Left lobe of liver (tissue), 2 donors: Measurements from ENCODE around the gene PSD2. TPM values are rescaled to one million over a fixed set of nuclear protein-coding genes. Genes with fewer than 3 reads are reported as not detected.

Source experiments
- ATAC-seq: fragments of 200-7000 bp; cut with Tn5 transposase; one replicate; pipeline ENCODE4 v1.9.1; 2020; ENCODE audit warnings: mild to moderate bottlenecking, moderate library complexity
- DNase-seq: peaks from one replicate; pipeline ENCODE4 v3.0.0-alpha.2; 2020; ENCODE audit warnings: low spot score
- total RNA-seq: library from RNA; stranded (reverse); gene quantifications from one replicate; pipeline ENCODE4 v1.2.1, GENCODE V29; 2021
- donor health status: DM: no; HTN: no; CAD: no; lungs with moderate emphysema.
- donor health status: DM: no; HTN: yes; CAD: no.

The PSD2 gene
- total RNA-seq, 1 donor from 2014 or later, result 0.08 TPM

DNA sequence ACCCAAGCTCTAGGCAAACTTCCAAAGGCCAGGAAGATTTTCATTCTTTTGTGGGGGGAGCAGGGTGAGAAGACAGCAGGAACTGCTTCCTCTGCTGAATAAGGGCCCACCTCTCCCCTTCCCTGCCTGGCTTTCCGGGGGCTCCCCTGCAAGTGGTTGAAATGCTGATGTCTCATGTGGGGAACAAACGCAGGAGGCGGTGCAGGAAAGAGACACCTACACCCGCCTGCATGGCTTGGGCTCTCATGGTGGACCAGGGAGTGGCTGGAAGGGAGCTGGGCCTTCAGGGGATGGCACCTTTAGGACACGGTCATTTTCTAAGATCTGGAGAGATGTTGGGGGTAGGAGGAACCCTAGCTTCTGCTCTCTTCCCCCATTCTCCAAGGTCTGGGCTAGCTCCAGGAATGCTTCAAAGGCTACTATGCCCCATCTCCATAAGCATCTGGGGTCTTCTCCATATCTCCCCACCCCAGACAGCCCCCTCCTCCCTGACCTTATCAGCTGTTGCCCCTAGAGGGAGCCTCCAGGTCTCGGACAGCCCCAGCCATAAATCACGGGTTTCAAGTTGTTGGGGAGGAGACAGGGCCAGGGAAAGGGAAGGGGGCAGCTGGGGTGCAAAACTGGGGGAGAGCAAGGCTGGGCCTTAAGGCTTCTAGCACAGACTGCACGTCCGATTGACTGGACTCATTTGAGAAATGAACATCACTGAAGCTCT, 76.6 kb downstream of the PSD2 start:
- DNase-seq (no peak), ATAC-seq (no peak)

DNA sequence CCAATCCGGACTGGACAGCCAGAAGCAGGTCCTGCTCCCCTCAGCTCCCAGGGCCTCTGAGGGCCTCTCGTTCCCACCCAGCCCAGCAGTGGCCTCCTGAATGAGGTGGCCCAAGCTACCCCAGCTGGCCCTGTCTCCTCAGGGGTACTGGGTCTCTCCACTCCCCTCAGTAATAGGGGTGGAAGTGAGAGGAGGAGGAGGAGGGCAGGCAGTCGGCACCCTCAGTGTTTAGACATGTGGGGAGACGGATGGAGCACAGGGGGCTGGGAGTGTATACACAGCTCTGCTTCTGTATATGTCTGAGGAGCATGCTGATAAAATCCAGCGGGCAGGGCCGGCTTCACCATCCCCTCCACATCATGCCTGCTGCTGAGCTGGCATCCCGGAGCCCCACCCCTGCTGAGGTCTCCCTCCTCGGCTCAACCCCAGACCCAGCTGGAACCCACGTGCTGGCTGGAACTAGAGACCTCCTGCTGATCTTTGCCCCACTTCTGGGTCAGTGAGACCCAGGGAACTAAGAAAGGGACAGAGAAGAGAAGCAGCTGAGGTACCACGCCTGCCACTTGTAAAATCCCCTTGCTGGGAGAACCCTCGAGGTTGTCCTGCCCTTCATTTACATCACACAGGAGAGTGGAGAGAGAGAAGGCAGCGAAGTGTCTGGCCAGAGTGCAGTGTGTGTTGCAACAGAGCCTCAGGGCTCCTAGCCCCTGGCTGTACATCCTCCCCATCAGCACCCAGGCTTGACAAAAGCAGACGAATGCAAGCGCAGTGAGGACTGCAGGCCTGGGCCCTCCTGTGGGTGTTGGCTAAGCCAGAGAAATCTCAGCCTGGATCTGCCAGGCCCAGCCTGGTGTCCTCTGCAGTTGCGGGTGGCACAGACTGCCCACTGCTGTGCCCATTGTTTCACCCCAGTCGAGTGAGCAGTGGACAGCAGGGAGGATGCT, 77.5 kb downstream of the PSD2 start:
- ATAC-seq (no peak), DNase-seq (no peak)

DNA sequence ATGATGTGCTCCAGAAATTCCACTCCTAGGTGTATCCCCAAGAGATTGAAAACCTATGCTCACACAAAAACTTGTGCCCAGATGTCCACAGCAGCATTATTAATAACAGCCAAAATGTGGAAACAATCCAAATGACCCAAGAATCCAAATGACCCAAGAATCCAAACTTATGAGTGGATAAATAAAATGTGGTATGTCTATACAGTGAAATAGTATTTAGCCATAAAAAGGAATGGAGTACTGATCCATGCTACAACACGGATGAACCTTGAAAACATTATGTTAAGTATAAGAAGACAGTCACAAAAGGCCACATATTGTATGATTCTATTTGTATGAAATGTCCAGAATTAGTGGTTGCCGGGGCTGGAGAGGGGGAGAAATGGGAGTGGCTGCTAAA, 80.3 kb downstream of the PSD2 start:
- DNase-seq, result no peak
- no peak for ATAC-seq

DNA sequence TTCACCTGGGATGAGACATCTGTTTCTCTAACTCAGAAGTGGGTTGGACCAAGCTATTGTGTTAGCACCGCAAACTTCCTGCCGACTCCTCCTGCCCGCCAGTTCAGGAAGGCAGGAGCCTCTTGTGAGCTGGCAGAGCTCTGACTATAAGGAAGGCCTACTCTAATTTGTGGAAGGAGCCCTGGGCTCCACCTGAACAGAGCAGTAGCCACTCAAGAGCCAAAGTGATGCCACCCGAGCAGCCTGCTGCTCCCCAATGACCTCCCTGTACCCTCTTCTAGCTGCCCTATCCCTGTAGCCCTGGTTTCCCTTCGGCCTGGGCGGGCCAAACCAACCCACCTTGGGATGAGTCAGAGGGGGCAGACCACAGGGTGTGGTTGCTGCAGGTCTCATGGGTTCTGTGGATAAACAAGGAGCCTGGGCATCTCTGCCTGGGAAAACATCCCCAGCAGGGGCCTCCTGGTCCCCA, 81.6 kb downstream of the PSD2 start:
- ATAC-seq (no peak), DNase-seq (no peak)

DNA sequence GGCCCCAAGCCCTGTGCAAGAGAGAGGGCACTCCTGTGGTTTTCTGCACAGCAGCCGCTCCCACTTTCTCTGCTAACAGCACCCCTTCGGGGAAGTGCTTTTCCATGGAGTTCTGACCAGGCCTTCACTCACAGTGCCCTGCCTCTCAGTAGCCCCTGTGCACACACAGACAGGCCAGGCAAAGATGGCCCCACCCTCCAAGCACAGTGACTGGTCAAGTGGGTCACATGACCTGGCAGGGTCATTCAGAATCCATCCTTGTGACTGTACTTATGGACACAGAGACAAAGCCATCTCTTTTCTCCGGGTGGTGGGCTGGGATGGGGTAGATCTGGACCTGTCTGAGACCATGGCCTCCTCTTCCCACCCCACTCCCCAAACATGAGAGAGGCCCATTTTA, 82.5 kb downstream of the PSD2 start:
- ATAC-seq, result no peak
- no peak for DNase-seq

DNA sequence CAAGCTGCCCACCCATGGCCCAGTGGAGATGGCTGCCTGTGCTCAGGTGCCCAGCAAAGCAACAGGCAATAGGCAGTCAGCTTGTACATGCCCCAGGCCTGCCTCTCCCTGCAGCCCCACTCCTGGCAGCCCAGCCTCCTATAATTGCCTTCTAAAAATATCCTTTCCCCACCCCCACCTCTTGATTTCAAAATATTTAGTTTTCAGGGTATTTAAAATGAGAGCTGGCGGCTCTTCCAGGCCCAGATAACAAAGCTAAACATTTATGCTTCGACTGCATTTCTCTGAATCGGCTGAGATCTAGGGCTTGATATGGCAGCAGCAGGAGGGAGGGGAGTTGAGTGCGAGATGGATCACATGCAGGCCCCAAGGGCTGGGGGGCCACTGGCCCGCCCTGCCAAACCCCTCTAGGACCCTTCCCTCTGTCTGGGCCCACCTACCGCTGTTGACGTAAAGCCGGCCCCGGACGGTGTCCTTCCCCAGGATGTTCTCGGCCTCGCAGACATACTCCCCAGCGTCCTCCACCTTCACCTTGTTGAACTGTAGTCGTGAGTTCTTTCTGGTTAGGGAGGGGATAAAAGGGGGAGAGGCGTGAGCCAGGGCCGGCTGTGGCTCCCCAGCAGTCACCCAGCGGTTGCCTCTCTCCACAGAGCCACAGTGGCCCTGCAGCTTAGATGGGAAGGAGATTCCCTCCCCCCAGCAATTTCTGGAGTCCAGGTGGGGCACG, 85.0 kb downstream of the PSD2 start:
- ATAC-seq (no peak), DNase-seq (no peak)

DNA sequence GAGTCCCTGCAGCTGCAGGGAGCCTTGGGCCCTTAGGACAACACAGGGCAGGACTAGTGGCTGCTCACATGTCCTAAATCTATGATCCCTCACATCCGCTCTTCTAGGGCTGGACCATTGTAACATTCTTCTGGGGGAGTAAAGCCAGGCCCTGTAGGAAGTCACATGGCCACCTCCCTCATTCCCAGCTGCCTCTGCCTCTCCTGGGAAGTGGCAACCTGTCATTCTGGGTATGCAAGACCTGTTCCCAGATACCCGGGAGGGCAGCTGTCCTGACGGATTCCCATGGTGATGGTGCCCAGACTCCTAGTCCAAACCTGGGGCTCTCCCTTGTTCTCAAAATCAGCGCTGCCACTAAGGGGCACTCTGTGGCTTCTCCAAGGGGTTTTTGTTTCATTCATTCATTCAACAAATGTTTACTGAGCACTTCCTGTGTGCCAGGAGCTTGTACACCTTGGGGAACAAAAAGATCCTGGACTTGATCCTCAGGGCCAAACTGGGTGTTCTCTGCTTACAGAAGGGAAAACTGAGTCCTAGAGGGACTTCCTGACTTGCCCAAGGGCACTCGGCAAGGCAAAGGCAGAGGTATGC, 85.6 kb downstream of the PSD2 start:
- ATAC-seq (no peak), DNase-seq (no peak)

DNA sequence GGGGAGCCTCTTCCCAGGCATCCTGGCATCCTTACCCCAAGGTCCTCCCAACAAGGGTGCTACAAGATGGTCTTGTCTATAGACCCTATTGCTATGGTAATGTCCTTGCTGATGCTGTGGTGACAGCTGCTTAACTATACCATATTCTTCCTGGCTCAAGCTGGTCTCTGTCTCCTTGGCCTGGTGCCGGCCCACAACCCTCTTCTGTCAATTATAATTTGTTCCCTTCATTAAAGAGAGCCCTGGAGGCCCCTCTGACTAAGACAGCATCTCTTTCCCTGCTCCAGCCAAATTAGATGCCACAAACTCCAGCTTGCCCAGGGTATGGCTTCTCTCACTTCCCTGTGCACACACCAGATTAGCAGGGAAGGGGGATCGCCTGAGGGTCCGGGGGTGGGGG, 86.7 kb downstream of the PSD2 start:
- ATAC-seq, result no peak
- no peak for DNase-seq

DNA sequence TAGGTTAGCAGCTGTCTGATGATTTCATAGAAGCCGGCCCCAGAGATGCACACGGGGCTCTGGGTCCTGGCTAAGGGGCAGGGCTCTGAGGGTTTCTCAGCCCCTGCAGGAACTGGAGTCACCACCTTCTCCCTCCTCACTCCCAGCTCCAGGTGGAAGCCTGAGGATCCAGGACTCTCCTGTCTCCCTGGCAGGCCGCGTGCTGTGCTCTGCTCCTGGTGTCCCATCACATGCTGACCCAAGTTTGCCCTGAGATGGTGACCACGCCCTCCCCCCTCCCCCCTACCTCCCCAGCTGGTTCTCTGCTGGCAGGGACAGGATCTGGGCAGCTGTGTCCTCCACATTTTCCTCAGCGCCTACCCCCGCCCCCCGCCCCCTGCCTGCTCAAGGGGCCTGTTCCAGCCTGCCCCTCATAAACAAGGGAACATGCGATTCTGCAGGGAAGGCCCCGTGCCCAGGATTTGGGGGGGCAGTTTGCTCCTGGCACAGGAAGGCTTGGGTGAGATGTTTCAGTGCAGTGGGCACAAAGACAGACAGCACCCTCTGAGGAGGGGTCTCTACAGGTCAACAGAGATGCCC, 87.4 kb downstream of the PSD2 start:
- DNase-seq (no peak), ATAC-seq (no peak)

DNA sequence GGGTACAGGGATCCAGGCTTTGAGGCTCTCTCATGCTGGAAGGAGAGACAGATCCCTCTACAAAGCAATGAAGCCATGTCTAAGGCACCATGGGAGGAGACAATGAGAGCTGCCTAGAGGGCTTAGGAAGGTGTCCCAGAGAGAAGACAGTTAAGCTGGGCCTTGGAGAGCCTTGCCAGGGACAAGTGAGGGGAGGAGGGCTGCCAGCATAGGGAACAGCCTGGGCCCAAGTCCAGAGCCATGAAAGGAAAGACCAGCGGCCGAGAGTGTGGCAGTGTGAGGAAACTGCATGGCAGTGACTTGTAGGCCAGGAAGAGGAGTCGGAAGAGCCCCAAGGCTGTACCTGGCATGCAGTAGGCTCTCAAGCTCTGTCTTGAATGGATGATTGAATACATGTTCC, 88.5 kb downstream of the PSD2 start:
- DNase-seq (no peak), ATAC-seq (no peak)

DNA sequence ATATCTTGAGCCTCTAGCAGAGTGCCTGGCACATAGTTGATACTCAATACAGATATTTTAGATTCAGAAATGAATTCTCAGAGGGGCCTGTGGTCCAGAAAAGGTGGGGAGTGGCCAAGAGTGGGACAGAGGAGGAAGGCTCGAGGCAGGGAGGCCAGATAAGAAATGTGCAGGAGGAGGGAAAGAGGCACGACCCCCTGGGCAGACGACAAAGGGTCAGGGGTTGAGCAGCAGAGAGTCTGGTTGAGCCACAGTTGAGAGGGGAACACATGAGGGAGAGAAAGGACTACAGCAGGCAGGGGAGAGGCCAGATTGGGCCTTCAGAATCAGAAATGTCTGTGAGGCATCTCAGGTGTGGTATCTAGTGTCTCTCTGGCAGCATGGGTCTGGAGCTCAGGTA, 89.1 kb downstream of the PSD2 start:
- DNase-seq, result no peak

DNA sequence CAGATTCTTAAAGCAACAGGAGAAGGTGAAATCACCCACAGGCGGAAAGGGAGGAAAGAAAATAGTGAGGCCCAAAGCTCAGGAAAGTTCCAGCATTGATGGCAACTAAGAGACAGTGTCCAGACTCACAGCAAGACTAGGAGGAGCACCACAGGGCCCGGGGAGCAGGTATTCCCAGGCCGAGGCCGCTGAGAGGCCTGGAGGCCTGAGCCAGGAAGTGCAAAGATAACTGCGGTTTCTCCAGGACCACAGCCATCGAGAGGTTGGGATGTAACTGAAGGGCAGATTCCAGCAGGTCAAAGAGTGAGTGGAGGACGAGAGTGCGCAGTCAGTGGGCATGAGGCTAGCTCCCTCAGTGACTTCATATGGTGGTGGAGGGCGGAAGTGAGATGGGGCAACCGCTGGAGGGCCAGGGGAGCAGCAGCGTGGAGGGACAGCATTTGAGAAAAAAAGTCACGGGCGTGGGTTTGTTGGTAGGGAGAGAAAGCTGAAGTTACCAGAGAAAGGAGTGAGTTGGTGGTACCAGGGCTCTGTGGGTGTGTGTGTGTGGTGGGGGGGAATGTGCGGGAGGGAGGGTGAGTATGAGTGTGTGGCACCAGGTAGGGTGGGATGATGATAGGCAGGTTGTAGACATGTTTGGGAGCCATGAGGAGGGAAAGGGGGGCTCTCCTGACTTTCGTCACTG, 89.7 kb downstream of the PSD2 start:
- no peak for ATAC-seq

More for the DNA sequence above, 89.1 kb downstream of the PSD2 start:
- no peak for ATAC-seq

DNA sequence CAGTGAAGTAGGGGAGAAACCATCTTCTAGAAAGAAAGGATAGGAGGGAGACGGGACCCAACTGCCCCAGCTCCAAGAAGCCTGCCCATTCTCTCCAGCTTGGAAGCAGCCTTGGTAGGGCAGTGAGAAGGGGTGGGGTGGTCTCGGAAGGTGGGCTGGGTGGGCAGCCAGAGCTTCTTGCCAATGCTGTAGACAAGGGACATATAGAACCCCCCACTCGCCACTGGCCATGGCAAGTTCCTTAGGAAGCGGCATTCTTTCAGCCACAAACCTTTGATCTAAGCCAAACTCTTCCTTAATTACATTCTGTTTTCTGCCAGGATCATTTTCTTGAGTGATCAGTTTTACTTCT, 90.2 kb downstream of the PSD2 start:
- DNase-seq (no peak), ATAC-seq (no peak)

More for the DNA sequence above, 89.7 kb downstream of the PSD2 start:
- DNase-seq, result no peak

DNA sequence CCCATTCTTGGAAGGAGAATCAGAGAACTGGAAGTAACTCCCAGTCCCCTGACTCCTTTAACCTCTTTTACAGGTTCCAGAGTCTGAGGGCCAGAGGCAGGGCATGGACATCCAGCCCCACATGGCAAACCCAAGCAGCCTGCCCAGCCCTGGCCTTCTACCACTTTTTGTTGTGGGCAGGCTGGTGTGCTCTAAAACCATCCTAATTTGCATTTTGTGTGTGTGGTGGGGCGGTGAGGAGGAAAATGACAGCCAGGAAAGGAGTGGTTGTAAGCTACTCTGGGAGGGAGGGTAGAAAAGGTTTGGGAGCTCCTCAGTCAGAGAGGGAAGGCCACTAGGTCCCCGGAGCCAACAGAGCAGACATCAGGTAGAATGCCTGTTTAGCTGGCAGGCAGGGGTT, 90.6 kb downstream of the PSD2 start:
- DNase-seq (no peak), ATAC-seq (no peak)

DNA sequence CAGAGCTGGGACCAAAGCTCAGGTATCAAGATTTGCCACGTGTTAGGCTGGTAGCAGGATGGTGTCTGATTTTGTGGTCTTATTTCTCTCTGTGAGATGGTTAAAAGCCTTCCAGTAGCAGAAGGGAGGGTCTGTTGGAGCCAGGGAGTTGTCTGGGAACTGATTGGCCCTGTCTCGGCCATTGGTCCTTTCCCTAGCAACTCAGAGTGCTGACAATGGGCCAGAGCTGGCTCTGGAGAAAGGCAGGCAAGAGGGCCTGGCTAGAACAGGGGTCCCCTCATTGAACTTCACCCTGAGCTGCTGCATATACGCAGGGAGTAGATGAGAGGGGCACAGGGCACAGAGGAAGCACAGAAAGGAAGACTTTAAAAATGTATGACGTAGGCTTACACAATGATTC, 92.8 kb downstream of the PSD2 start:
- ATAC-seq (no peak), DNase-seq (no peak)

DNA sequence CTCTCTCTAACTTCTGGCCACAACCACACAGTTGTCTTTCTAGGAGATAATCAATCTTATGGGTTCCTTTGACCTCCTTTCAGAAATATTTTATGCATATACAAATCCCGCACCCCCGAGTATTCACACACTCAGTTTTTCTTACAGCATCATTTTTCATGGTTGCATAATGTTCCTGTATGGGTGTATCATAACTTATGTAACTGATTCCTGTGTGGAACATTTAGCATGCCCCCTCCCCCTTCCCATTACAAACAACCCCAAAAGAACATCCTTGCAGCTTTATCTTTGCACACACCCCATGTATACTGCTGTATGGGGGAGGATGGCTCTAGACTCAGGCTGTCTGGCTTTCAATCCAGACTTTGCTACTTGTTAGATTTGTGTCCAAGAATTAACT, 93.8 kb downstream of the PSD2 start:
- ATAC-seq (no peak), DNase-seq (no peak)

DNA sequence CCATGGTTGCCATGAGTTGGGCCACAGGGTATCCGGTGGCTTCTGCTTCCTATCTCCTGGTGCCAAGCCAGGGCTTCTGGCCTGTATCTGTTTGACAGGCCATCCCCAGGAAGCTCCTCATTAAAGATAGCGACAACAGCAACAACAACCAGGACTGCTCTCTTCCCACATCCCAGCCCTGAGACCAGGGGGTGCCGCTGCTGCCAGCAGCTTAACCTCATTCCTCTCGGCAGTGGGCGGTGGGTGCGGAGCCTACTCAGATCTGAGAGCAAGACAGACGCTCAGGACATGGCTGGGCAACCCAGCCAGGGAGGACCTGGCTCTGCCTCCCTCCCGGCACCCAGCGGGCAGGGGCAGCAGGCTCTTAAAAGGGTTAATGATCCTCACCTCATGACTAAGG, 98.3 kb downstream of the PSD2 start:
- DNase-seq (no peak), ATAC-seq (no peak)
